HG03432 (cell line): Measurements from ENCODE around the gene TMEM258.

ENCODE experiments used
- ATAC-seq: cut with Tn5 transposase; IDR thresholded peaks from one replicate; pipeline ENCODE4 v1.9.1; 2021; ENCODE audit warnings: mild to moderate bottlenecking, moderate library complexity; ENCODE audit not compliant: unreplicated experiment

TMEM258 gene

GRCh38 chr11:61777234-61778090, 14.9 kb downstream of the TMEM258 start:
- ATAC-seq: no peak

GRCh38 chr11:61776561-61777075, 15.8 kb downstream of the TMEM258 start:
- no peak for ATAC-seq

GRCh38 chr11:61775606-61776554, 16.5 kb downstream of the TMEM258 start:
- no peak for ATAC-seq

- ATAC-seq: no peak
Measured at GRCh38 chr11:61775106-61775505, 17.3 kb downstream of the TMEM258 start.

DNA sequence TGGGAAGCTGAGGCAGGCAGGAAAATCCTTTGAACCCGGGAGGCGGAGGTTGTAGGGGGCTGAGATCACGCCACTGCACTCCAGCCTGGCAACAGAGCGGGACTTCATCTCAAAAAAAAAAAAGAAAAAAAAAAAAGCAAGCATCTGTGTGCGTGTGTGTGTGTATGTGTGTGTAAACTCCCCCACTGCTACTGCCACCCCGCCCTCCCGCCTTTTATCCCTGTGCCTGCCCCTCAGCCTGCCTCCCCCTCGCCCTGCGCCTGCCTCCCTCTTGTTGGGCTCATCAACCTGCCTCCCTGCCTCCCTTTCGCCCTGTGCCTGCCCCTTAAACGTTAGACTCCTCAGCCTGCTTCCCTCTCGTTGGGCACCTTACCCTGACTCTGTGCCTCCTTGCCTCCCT, 18.0 kb downstream of the TMEM258 start:
- ATAC-seq: no peak

- no peak for ATAC-seq
Measured at GRCh38 chr11:61773809-61774208, 18.6 kb downstream of the TMEM258 start.

GRCh38 chr11:61773356-61773755, 19.0 kb downstream of the TMEM258 start:
- ATAC-seq: no peak

DNA sequence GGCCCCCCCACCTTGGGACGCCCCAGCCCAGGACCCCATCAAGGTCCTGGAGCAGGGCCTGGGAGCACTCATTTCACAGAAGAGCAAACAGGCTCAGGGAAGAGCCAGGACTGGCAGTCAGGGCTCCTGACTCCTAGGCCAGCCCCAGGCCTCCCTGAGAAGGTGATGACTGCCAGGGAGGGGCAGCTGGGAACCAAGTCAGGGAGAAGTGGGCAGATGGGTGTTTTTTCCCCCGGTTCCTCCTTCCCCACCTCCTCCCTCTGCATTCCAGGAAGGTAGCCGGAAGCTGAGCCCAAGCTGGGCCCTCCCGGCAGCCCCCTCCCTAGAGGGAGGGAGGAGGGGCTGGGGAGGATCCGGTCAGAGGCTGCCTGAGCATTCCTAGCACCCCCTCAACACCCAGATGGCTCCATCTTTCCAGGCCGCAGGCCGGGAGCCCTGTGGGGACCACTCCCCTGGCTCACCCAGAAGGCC, 20.4 kb downstream of the TMEM258 start:
- no peak for ATAC-seq

DNA sequence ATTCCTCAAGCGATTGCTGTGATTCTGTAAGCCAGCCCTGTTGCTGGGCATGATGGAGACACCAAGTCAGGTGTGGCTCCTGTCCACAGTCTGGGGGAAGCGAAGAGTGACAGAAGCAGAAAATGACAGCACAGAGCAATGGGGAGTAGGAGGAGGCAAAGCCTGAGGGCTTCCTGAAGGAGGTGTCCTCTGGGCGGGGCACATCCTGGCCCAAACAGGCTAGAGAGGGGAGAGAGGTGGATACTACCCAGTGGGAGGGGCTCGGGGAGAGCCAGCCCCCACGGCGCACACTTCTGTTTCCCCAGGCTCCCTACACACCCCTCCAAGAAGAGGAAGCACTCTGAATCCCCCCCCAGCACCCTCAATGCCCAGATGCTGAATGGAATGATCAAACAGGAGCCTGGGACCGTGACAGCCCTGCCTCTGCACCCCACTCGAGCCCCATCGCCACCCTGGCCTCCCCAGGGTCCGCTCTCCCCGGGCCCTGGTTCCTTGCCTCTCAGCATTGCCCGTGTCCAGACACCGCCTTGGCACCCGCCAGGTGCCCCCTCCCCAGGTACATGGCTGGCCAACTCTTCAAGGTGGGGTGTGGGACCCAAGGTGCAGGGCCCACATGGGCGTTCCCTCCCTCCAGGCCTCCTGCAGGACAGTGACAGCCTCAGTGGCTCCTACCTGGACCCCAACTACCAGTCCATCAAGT, 21.1 kb downstream of the TMEM258 start:
- ATAC-seq: no peak

GRCh38 chr11:61769946-61770683, 22.3 kb downstream of the TMEM258 start:
- ATAC-seq: no peak

- no peak for ATAC-seq
Measured at GRCh38 chr11:61769169-61769920, 23.1 kb downstream of the TMEM258 start.

- no peak for ATAC-seq
Measured at GRCh38 chr11:61768376-61769076, 23.9 kb downstream of the TMEM258 start.

DNA sequence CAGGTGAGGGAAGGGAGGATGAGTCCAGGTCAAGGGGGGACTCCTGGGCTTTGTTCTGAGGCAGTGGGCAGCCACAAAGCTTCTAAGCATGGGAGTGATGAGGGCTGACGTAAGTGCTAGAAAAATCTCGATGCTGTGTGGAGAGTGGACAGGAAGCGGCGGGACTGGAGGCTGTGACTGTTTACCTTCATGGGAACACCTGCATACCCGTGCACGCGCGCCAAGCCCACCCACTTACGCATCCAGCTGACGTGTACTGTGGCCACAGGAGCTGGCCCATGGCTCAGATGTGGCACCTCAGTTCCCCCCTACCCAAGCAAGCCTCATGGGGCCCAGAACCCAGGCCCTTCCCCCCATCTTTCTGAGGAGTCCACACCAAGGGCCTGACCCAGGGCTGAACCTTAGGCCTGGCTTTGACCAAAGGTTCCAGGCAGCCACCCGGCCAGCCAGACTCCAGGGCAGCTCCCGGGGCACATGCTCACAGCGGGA, 26.0 kb downstream of the TMEM258 start:
- ATAC-seq: no peak

DNA sequence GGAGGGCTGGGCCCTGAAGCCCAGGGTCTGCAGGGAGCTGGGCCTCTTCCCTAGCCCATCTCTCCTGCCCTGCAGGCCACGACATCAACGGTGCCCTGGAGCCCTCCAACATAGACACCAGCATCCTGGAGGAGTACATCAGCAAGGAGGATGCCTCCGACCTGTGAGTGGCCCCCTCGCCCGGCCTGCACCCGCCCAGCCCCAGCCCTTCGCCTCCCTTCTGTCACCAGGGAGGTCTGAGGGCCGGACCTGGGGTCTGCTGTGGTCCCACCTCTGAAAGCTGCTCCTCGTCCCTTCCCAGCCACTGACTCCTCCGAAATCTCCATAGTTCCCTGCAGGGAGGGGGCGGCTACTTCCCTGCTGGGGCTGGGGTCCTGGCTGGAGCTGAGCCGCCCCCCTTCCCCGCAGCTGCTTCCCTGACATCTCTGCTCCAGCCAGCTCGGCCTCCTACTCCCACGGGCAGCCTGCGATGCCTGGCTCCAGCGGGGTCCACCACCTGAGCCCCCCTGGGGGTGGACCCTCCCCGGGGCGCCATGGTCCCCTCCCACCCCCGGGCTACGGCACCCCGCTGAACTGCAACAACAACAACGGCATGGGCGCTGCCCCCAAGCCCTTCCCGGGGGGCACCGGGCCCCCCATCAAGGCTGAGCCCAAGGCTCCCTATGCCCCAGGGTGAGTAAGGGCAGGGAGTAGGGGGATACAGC, 26.7 kb downstream of the TMEM258 start:
- no peak for ATAC-seq

DNA sequence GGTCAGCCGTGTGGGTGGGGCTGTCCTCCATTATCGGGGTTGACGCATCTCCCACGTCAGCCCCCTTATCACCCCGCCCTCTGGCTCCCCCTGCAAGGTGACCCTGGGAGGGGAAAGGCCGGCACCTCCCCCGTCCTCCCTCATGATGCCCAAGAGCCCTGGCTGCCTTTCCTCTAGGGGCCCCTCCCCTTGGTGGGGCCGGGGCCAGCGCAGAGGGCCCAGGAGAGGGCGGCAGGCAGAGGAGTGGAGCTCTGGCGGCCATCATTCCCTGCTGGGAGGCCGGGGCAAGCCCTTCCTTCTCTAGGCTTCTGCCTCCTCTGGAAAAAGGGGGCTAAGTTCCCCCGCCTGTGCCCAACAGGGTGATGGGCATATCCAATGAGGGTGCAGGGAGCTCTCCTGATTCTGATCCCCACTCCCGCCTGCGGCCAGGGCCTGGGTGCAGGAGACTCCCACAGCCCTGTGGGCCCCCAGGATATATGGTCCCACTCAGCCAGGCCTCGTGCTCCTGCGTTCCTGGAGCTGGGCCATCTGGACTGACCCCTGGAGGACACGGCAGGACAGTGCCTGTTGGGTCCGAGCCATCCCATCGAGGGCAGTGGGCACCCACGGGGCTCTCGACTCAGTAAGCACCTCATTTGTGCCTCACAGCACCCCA, 27.7 kb downstream of the TMEM258 start:
- no peak for ATAC-seq

DNA sequence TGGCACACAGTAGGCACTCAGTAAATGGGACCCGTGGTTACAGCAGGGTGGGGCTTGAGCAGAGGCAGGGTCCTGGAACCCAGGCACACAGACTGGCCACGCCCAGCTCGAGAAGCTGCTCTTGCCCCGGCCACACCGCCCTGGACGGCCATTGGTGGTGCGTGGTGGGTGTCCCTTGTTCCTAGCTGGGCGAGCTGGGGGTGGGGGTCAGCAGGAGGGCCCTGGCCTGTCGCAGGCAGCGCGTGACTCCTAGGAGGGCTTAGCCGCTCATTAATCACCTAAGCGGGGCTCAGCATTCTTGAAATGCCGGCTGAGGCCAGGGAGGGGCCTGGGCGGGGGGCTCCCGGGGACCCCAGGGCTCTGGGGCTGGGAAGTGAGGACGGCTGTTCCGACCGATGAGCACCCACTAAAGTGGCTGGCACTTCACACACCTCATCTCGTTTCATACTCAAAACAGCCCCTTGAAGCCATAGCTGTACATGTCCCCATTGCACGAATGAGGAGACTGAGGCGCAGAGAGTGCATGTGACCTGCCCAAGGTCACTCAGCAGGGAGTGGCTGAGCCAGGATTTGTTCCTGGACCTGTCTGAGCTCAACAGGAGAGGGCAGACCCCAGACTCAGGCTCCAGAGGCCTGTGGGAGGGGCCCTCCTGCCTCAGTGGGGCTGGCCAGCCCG, 28.3 kb downstream of the TMEM258 start:
- no peak for ATAC-seq

DNA sequence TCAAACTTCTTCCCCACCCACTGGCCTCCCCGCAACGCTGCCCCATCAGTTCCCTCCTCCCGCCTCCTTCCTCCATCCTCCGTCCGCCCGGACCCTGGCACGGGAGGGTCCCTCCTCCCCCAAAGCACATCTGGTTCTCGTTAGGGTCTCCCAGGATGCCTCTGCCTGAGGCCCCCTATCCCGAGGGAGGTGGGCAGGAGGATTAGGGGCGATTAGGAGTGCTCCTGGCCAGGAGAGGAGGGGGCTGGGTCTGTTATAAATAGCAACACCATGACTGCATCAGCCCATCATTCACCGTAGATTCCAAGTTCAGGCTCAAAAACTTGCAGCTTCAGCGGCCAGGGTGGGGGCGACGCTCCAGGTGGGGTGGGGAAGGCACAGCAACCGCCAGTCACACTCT, 29.6 kb downstream of the TMEM258 start:
- ATAC-seq: no peak
